ENCODE data around the gene STK38L.

DNA sequence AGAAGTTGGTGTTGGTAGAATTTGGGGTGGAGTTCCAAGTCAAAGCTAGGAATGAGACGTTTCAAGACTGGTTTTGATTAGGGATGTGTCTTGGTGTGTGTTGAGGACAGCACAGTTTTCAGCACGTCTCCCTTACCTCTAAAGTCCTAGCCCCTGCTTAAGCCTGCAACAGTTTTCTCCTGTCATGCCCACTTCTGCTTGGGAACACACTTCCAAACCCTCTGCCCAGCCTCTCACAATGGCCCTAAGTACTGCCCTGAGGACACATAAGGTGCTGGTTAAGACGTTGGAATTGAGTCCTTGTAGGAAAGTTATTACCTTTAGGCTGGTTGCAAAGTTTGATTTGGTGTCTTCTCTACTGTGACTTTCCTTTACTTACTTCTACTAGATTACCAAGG is 87.8 kb downstream of the STK38L start:
- no peak for TF ChIP-seq CTCF (IDR thresholded peaks at IDR 0.05)
- no peak for TF ChIP-seq POLR2A (IDR thresholded peaks at IDR 0.05)
